Measurements from ENCODE around the gene KIRREL3.

DNA sequence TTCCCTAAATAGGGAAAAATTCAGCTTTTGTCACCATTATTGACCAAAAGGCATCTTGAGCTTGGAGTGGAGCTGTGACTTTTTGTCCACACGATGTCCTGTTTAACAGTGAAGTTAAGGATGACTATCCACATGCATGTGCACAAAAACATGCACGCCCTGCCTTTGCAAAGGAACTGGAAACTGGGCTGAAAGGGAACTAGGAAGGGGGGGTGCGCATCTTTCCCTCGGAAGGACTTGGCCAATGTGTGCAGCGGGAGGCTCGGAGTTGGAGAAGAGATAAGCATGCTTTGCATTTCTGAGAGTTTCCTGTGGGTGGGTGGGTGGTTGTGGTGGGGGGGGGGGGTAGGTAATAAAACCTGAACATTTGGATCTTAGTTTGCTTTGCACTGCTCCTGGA is 411 bp upstream of the KIRREL3 start:
- TF ChIP-seq PHF8 (IDR thresholded peaks at IDR 0.05; ENCODE audit: borderline replicate concordance, low read length) (no peak), TBL1XR1 (IDR thresholded peaks at IDR 0.05; ENCODE audit: low read length in 2 of 2) (no peak), RAD21 (CRISPR knock-in tag; conservative IDR thresholded peaks at IDR 0.05 in 1 of 2, IDR thresholded peaks at IDR 0.05 in 1 of 2) (no peak), ZNF174 (CRISPR knock-in tag; IDR thresholded peaks at IDR 0.05) (no peak), TARDBP (IDR thresholded peaks at IDR 0.05) (no peak), EZH2 (IDR thresholded peaks at IDR 0.05; ENCODE audit: borderline replicate concordance, low read depth, low read length) (no peak)
- TF ChIP-seq, protein P1, sequence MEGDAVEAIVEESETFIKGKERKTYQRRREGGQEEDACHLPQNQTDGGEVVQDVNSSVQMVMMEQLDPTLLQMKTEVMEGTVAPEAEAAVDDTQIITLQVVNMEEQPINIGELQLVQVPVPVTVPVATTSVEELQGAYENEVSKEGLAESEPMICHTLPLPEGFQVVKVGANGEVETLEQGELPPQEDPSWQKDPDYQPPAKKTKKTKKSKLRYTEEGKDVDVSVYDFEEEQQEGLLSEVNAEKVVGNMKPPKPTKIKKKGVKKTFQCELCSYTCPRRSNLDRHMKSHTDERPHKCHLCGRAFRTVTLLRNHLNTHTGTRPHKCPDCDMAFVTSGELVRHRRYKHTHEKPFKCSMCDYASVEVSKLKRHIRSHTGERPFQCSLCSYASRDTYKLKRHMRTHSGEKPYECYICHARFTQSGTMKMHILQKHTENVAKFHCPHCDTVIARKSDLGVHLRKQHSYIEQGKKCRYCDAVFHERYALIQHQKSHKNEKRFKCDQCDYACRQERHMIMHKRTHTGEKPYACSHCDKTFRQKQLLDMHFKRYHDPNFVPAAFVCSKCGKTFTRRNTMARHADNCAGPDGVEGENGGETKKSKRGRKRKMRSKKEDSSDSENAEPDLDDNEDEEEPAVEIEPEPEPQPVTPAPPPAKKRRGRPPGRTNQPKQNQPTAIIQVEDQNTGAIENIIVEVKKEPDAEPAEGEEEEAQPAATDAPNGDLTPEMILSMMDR (IDR thresholded peaks at IDR 0.05 in 2 of 3, conservative IDR thresholded peaks at IDR 0.05 in 1 of 3; ENCODE audit: insufficient read depth in 2 of 3, low read depth in 1 of 3, low read length in 3 of 3): no peak
- TF ChIP-seq, protein P2, sequence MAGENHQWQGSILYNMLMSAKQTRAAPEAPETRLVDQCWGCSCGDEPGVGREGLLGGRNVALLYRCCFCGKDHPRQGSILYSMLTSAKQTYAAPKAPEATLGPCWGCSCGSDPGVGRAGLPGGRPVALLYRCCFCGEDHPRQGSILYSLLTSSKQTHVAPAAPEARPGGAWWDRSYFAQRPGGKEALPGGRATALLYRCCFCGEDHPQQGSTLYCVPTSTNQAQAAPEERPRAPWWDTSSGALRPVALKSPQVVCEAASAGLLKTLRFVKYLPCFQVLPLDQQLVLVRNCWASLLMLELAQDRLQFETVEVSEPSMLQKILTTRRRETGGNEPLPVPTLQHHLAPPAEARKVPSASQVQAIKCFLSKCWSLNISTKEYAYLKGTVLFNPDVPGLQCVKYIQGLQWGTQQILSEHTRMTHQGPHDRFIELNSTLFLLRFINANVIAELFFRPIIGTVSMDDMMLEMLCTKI (IDR thresholded peaks at IDR 0.05; ENCODE audit: partially characterized antibody): no peak

Data from K562 (cell line).